Measurements from ENCODE around the gene ANGPTL7.

- TF ChIP-seq EZH2 (IDR thresholded peaks at IDR 0.05; ENCODE audit: borderline replicate concordance, control insufficient read depth, low read depth, low read length) = no peak
- TF ChIP-seq FOXM1 (IDR thresholded peaks at IDR 0.05; ENCODE audit: low read depth, low read length) = no peak
- TF ChIP-seq ZNF274 (IDR thresholded peaks at IDR 0.05; ENCODE audit: insufficient read depth, insufficient read length) = no peak
- no peak for TF ChIP-seq IRF3 (IDR thresholded peaks at IDR 0.05)
- TF ChIP-seq RELA (IDR thresholded peaks at IDR 0.05; ENCODE audit: borderline replicate concordance, partially characterized antibody) = no peak
- TF ChIP-seq ZSCAN29 (IDR thresholded peaks at IDR 0.05) = no peak
- TF ChIP-seq MTA2 (IDR thresholded peaks at IDR 0.05; ENCODE audit: low read depth) = no peak
- no peak for TF ChIP-seq POLR2A (IDR thresholded peaks at IDR 0.05; ENCODE audit: low read depth, low read length)
- no peak for TF ChIP-seq NFIC (IDR thresholded peaks at IDR 0.05; ENCODE audit: low read depth, low read length)
- no peak for TF ChIP-seq EGR1 (IDR thresholded peaks at IDR 0.05; ENCODE audit: borderline replicate concordance in 1 of 2, low read depth in 2 of 2, low read length in 2 of 2)
- no peak for TF ChIP-seq RCOR1 (conservative IDR thresholded peaks at IDR 0.05; ENCODE audit: low read depth, low read length)
These were observed 44.4 kb upstream of the ANGPTL7 start for GRCh38 chr1:11144570-11145256.

All from GM12878 (cell line).